CD4-positive, alpha-beta T cell treated with Interleukin-21 for 1 hour (primary cell): Measurements from ENCODE around the gene TEX22.

ENCODE experiments used
- DNase-seq: peaks from one replicate; pipeline ENCODE4 v3.0.0-alpha.2; 2020

TEX22 gene

DNA sequence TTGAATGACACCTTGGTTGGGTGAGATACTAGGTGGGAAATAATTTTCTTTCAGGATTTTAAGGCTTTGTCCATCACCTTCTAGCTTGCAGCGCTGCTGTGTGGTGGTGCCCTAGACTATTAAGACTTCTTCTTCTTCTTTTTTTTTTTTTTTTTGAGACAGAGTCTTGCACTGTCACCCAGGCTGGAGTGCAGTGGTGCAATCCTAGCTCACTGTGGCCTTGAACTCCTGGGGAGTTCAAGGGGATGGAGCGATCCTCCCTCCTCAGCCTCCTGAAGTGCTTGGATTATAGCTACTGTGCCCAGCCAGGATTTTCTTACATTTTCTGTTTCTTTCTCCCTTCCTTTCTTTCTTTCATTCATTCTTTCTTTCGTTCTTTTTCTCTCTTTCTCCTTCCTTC, 11.0 kb downstream of the TEX22 start:
- DNase-seq = no peak

GRCh38 chr14:105410642-105411016, 12.3 kb downstream of the TEX22 start:
- DNase-seq = no peak

DNA sequence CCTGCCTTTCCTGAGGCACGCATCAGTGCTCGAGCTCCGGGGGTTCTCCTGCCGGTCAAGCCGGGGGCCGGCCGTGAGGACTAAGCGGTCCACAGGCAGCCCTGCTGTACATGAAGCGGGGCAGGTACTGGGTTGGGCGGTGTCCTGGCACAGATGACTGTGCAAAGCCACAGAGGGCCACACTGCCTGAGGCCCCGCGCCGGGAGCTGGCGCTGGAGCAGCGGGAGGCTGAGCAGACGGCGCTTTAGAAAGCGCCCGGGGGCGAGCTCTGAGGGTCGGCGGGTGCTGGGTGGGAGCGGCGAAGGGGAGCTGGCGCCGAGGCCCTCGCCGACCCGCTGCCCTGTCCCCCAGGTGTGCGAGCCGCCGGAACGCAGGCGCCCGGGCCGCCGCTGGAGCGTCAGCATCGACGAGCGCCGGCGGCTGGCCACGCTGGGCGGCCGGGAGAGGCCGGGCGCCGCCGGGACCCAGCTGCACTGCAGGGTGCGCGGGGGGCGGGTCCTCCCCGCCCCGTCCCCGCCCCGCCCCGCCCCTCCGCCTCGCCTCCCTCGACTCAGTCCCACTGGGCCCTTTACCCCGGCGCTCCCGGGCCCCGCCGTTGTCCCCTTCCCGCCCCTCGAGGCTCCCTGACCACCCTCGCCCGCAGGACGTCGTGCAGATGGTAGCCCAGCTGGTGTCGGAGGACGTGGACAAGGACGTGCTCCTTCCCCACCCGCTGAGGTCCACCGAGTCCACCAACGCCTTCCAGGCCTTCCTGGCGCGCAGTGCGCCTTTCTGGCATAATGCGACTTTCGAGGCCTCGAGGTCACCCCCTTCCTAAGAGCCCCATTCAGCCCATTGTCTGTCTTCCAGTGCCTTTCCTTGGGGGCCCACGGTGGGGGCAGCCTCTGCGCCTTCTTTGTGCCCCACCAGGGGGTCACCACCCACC, 12.9 kb downstream of the TEX22 start:
- DNase-seq = no peak

- no peak for DNase-seq
Measured at GRCh38 chr14:105411985-105412770, 13.8 kb downstream of the TEX22 start.

- DNase-seq = no peak
Measured at GRCh38 chr14:105412771-105413543, 14.6 kb downstream of the TEX22 start.

- no peak for DNase-seq
Measured at GRCh38 chr14:105413544-105413886, 15.2 kb downstream of the TEX22 start.

- DNase-seq = peak; percentile 62
Measured at GRCh38 chr14:105414456-105415371, 16.4 kb downstream of the TEX22 start.

GRCh38 chr14:105415481-105416428, 17.4 kb downstream of the TEX22 start:
- no peak for DNase-seq

- DNase-seq = no peak
Measured at GRCh38 chr14:105416671-105417070, 18.3 kb downstream of the TEX22 start.

- no peak for DNase-seq
Measured at GRCh38 chr14:105417690-105418121, 19.4 kb downstream of the TEX22 start.

DNA sequence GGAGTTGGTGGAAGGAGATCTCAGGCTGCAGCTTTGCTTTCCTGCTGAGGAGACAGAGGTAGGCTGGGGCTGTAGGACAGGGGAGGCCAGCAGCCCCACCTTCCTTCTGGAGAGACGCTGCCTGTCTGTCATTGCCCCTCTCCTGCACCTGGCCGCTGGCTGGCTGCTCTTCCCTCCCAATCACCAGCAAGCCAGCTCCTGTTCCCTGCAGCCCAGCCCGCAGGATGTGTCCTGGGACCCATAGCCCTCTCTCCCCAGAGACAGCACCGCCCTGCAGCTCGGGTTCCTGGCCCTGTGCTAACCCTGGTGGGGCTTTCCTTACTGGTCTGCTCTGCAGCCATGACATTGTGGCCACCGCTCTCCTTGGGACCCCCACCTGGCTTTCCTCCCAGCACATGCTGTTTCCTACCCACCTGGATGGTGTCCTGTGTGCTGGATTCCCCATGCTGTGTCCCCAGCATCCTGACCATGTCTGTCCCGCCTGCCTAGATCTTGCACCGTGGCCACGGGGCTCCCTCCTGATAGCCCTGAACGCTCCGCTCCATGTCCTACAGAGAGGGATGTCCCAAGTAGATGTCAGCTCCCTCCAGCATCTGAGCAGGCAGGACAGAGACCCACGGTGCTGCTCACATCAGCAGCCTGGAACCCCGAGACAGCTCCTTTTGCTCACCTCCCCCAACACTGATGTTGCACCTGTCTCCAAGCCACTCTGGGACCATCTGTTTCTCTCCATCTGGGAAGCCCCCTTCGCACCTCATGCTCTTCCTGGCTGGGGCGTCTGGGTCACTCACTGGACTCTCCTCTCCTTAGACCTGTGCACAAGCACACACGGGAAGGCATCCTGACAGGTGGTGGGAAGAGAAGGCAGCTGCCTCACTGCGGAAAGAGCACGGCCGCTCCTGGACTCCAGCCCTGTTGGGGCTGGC, 20.2 kb downstream of the TEX22 start:
- DNase-seq = no peak

DNA sequence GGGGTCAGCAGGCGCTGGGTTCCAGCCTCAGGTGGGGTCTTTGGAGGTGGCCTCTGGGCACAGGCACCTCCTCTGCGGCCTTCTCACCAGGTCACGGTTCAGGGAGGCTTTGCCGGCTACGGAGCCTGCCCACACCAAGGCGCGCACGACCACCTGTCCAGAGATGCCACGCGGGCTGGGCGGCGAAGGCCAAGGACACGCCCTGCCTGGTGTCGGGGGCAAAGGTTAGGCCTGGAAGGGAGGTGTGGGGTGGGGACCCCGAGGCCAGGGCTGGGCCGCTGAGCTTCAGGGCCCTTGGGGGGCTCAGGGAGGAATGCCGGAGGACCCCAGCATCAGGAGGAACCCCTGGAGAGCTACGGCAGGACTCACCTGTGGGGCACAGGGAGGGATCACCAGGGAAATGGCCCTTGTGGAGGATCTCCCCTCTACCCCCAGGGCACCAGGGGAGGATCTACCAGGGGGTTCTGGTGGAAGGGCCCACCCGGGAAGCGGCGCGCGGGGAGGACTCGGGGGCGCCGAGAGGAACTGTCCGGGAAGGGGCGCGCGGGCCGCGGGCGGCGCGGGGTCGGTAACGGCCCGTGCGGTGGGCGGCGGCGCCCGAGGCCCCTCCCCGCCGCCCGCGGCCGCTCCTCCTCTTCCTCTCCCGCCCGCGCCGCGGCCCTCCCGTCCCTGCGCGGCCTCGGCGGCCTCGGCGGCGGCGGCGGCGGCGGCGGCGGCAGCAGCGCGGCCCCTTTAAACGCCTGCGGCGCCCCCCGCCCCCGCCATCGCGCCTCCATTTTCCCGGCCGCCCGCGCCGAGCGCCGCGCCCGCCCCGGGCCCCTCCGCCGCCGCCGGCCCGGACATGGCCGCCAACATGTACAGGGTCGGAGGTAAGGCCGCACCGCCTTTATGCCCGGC, 21.1 kb downstream of the TEX22 start, which contains the start of gene MTA1:
MTA1 (plus strand) TSS at position 633 of the 897 bp plus-strand sequence; CDS start at position 842, 209 bp downstream.
- peak; percentile 50 for DNase-seq

GRCh38 chr14:105420101-105420973, 22.0 kb downstream of the TEX22 start:
- no peak for DNase-seq

GRCh38 chr14:105420974-105421674, 22.8 kb downstream of the TEX22 start:
- DNase-seq = no peak

- no peak for DNase-seq
Measured at GRCh38 chr14:105421723-105422615, 23.6 kb downstream of the TEX22 start.
